Measurements from ENCODE around the gene TREX2.

DNA sequence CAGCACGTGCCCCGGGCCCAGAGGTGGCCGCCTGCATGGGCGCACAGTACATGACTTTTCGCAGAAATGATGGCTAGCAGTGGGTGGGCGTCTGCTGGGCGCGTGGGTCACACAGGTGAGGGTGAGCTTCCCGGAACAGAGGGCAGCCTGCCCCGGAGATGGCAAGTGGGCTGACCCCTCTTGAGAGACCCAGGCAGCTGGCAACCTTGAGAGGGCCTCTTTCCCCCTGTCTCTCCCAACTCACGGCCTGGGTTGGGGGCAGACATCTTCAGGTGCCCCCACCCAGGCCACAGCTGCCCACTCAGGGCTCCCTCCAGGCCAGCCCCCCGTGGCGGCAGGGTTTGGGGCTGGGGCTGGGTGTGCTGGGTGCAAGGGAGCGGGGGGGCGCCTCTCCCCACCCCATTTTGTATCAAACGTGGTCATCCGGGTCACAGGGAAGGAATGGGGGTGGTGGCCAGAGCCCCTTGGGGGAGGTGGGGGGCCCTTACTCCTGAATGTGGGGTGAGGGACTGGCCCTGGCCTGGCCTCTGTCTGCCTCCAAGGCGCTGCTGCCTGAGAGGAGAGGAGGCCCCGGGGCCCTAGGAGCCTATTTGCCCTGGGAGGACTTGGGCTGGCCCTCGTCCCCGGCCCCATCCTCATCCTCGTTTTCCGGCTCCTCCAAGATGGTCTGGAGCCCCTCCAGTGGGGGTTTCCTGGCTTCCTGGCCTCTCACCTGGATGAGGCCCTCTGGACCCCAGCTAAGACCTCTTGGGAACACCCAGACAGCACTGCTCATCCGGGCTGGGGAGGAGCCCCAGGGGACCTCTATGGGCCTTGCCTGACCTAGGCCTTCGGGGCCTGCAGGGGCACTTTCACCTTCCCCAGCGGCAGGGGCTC is 49.3 kb downstream of the TREX2 start:
- no peak for TF ChIP-seq EP300 (IDR thresholded peaks at IDR 0.05; ENCODE audit: borderline replicate concordance in 1 of 2, low read depth in 1 of 2, low read length in 1 of 2)
- no peak for TF ChIP-seq POLR2AphosphoS5 (IDR thresholded peaks at IDR 0.05; ENCODE audit: low read depth, low read length)
- no peak for TF ChIP-seq RFX5 (IDR thresholded peaks at IDR 0.05; ENCODE audit: low read length)
- TF ChIP-seq CTCF (IDR thresholded peaks at IDR 0.05): no peak
- no peak for TF ChIP-seq GATA2 (CRISPR knock-in tag; IDR thresholded peaks at IDR 0.05)
- no peak for TF ChIP-seq NRF1 (IDR thresholded peaks at IDR 0.05; ENCODE audit: low read depth, low read length)
- no peak for TF ChIP-seq FOXM1 (IDR thresholded peaks at IDR 0.05; ENCODE audit: low read depth)
- no peak for TF ChIP-seq TAF1 (IDR thresholded peaks at IDR 0.05; ENCODE audit: borderline replicate concordance, low read depth, low read length)
- TF ChIP-seq, protein P1, sequence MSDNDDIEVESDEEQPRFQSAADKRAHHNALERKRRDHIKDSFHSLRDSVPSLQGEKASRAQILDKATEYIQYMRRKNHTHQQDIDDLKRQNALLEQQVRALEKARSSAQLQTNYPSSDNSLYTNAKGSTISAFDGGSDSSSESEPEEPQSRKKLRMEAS (IDR thresholded peaks at IDR 0.05; ENCODE audit: low read depth): no peak
- no peak for TF ChIP-seq CHD2 (IDR thresholded peaks at IDR 0.05; ENCODE audit: low read length, partially characterized antibody)
- TF ChIP-seq MXI1 (IDR thresholded peaks at IDR 0.05; ENCODE audit: low read depth, low read length): no peak
- TF ChIP-seq EZH2phosphoT487 (IDR thresholded peaks at IDR 0.05; ENCODE audit: borderline replicate concordance, low read depth): no peak
